Brain microvascular endothelial cell (primary cell): ENCODE results near the gene MTFP1.
A peak's percentile ranks its signal among the peaks of the same experiment; 100 is the strongest.

Experiments used
- DNase-seq: peaks from one replicate; pipeline ENCODE4 v3.0.0-alpha.2; 2020
- H3K27ac ChIP-seq: fragments of 250-450 bp; sonication (Bioruptor Pico); 2 replicates; pipeline ENCODE4 v1.5.1; 2020; ENCODE audit warnings: mild to moderate bottlenecking, moderate library complexity
- H3K27me3 ChIP-seq: fragments of 250-450 bp; sonication (Bioruptor Pico); replicated peaks from 2 replicates; pipeline ENCODE4 v1.5.1; 2020; ENCODE audit warnings: mild to moderate bottlenecking
- H3K36me3 ChIP-seq: fragments of 250-450 bp; sonication (Bioruptor Pico); replicated peaks from 2 replicates; pipeline ENCODE4 v1.5.1; 2020; ENCODE audit warnings: mild to moderate bottlenecking
- H3K4me3 ChIP-seq: 2 replicates; pipeline ENCODE4 v1.5.1; 2011; ENCODE audit warnings: low read depth, mild to moderate bottlenecking, control low read depth, low read length, moderate library complexity
- CTCF ChIP-seq: IDR thresholded peaks from 2 replicates; pipeline ENCODE4 v1.5.1; 2011; ENCODE audit warnings: low read depth, mild to moderate bottlenecking, moderate library complexity, low read length, control low read depth, inconsistent platforms; ENCODE audit errors: missing control alignments
- in situ Hi-C: cut with HindIII; loops from 2 replicates; pipeline ENCODE4 v1.10.0; 2017; ENCODE audit warnings: low sequenced_read_pairs, low pct_ligation_motif_present

Gene MTFP1

GRCh38 chr22:30406400-30406799 lies 19.2 kb upstream of the MTFP1 start:
- H3K27ac ChIP-seq, result no peak overlapping the region
- H3K4me3 ChIP-seq, result no peak overlapping the region
- no peak for DNase-seq
- no peaks in the 10 kb centered on the region for H3K27me3 ChIP-seq
- TF ChIP-seq CTCF, result no peak
- H3K36me3 ChIP-seq, result peaks cover 71% of the 10 kb centered on the region
- in situ Hi-C loops, result no loop called here

- no peaks in the 10 kb centered on the region for H3K27me3 ChIP-seq
- in situ Hi-C loops, result no loop called here
- TF ChIP-seq CTCF, result no peak
- peaks cover 75% of the 10 kb centered on the region for H3K36me3 ChIP-seq
- peak; percentile 61 for DNase-seq
- peak overlapping the region; percentile 57 for H3K27ac ChIP-seq
- no peak overlapping the region for H3K4me3 ChIP-seq
These were observed 17.0 kb upstream of the MTFP1 start for GRCh38 chr22:30408388-30409102.

- DNase-seq, result no peak
- no peak for TF ChIP-seq CTCF
- no peak overlapping the region for H3K27ac ChIP-seq
- H3K27me3 ChIP-seq, result no peaks in the 10 kb centered on the region
- no peak overlapping the region for H3K4me3 ChIP-seq
- H3K36me3 ChIP-seq, result peaks cover 88% of the 10 kb centered on the region
- in situ Hi-C loops, result no loop called here
These were observed 13.8 kb upstream of the MTFP1 start for GRCh38 chr22:30411780-30412179.

- DNase-seq, result no peak
- peaks cover 83% of the 10 kb centered on the region for H3K36me3 ChIP-seq
- H3K27ac ChIP-seq, result no peak overlapping the region
- in situ Hi-C loops, result no loop called here
- no peak for TF ChIP-seq CTCF
- no peak overlapping the region for H3K4me3 ChIP-seq
- H3K27me3 ChIP-seq, result no peaks in the 10 kb centered on the region
These were observed 12.6 kb upstream of the MTFP1 start for GRCh38 chr22:30413001-30413400.

- peaks cover 87% of the 10 kb centered on the region for H3K36me3 ChIP-seq
- no peaks in the 10 kb centered on the region for H3K27me3 ChIP-seq
- H3K4me3 ChIP-seq, result no peak overlapping the region
- in situ Hi-C loops, result no loop called here
- no peak overlapping the region for H3K27ac ChIP-seq
- no peak for TF ChIP-seq CTCF
- no peak for DNase-seq
These were observed 11.6 kb upstream of the MTFP1 start for GRCh38 chr22:30413745-30414524.
